ENCODE measurements around the gene ADAM22. TPM values are rescaled to one million over a fixed set of nuclear protein-coding genes. Genes with fewer than 3 reads are reported as not detected.
"Not testable (repeated sequence)": the region's sequence is repeated elsewhere in the genome, so short reads cannot be mapped to it uniquely, and the experiment has no call there.

ADAM22 gene, protein sequence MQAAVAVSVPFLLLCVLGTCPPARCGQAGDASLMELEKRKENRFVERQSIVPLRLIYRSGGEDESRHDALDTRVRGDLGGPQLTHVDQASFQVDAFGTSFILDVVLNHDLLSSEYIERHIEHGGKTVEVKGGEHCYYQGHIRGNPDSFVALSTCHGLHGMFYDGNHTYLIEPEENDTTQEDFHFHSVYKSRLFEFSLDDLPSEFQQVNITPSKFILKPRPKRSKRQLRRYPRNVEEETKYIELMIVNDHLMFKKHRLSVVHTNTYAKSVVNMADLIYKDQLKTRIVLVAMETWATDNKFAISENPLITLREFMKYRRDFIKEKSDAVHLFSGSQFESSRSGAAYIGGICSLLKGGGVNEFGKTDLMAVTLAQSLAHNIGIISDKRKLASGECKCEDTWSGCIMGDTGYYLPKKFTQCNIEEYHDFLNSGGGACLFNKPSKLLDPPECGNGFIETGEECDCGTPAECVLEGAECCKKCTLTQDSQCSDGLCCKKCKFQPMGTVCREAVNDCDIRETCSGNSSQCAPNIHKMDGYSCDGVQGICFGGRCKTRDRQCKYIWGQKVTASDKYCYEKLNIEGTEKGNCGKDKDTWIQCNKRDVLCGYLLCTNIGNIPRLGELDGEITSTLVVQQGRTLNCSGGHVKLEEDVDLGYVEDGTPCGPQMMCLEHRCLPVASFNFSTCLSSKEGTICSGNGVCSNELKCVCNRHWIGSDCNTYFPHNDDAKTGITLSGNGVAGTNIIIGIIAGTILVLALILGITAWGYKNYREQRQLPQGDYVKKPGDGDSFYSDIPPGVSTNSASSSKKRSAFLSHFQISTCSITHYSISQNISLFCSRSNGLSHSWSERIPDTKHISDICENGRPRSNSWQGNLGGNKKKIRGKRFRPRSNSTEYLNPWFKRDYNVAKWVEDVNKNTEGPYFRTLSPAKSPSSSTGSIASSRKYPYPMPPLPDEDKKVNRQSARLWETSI
- 1 to 10 TPM; 1.1 to 1.8 (median 1.2) TPM for total RNA-seq

DNA sequence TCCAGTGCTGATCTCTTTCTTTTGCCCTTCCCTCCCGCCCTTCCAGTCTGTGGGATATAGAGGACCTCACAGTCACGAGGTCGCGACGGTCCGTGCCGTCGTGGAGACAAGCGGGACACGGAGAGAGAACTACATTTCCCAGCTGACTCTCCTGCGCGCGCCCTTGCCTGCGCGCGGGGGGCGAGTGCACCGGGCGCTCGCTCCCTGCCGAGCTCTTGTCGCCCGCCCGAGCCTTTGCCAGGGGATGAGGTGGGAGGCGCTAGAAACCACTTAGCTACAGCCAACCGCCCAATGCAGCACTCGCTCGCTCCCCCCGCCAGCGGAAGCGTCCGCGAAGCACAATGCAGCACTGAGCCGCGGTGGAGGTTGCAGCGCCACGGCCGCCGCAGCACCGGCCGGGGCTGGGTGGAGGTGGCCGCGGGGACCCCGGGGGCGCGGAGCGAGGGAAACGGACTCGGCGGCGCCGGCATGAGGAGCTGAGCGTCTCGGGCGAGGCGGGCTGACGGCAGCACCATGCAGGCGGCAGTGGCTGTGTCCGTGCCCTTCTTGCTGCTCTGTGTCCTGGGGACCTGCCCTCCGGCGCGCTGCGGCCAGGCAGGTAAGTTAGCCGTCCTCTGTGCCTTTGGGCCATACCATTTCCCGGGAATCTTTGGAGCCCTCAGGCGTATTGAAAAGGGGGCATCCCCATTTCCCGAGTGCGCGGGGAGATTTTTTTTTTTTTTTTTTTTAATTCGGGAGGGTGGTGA lies at the start of gene ADAM22:
ADAM22 (plus strand) TSS at position 299 of the 746 bp plus-strand sequence; CDS start at position 514, 215 bp downstream.
- Mint-ChIP-seq H3K4me1 (ENCODE audit: low read depth) (peaks cover 11% of the 10 kb centered on the region), H3K4me3 (peak within 1 kb of the TSS; percentile 90), H3K36me3 (ENCODE audit: insufficient read depth) (peaks cover 1% of the 10 kb centered on the region), H3K27me3 (ENCODE audit: low read depth) (peaks cover 9% of the 10 kb centered on the region), H3K9me3 (no peaks in the 10 kb centered on the region)
- peak; percentile 72 for DNase-seq
- ATAC-seq: peak; percentile 97

DNA sequence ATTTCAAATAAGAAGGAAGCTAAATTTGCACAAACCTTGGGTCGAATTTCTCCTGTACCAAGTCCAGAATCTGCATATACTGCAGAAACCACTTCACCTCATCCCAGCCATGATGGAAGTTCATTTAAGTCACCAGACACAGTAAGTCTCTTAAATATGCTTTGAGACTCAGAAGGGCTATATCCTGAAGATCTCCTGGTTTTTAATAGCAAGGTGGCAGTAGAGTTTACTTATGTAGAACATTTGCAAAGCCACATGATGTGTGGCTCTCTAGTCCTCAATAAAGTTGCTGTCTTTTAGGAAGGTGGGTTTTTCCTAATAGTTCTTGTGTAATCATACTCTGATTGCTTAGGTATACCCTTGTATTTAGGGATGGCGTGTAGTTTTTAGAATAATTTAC lies 49.0 kb upstream of the ADAM22 start:
- Mint-ChIP-seq H3K4me1 (ENCODE audit: low read depth) (peaks cover 9% of the 10 kb centered on the region), H3K27me3 (ENCODE audit: low read depth) (no peaks in the 10 kb centered on the region), H3K9me3 (no peaks in the 10 kb centered on the region), H3K4me3 (no peak overlapping the region), H3K36me3 (ENCODE audit: insufficient read depth) (peaks cover 39% of the 10 kb centered on the region)
- no peak for DNase-seq
- ATAC-seq: no peak

DNA sequence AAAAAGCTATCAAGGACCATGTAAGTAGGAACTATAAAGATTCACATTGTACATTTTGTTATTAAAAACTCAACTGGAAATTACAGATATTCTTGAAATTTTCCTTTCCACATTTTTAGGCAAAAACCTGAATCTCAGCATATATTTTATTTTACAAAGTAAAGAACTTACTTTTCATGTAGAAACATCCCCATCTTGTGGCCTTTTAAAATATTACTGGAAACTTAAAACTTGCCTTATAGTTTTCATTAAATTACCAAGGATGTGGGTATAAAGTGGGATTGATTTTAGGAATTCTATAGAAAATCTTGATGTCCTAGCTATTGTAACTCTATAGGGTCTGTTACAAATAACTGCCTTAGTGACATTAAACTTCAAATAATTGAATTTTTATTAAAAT lies 47.2 kb upstream of the ADAM22 start:
- Mint-ChIP-seq H3K4me3 (no peak overlapping the region), H3K9me3 (no peaks in the 10 kb centered on the region), H3K4me1 (ENCODE audit: low read depth) (peaks cover 4% of the 10 kb centered on the region), H3K27me3 (ENCODE audit: low read depth) (no peaks in the 10 kb centered on the region), H3K36me3 (ENCODE audit: insufficient read depth) (peaks cover 27% of the 10 kb centered on the region)
- DNase-seq: no peak
- ATAC-seq: no peak

DNA sequence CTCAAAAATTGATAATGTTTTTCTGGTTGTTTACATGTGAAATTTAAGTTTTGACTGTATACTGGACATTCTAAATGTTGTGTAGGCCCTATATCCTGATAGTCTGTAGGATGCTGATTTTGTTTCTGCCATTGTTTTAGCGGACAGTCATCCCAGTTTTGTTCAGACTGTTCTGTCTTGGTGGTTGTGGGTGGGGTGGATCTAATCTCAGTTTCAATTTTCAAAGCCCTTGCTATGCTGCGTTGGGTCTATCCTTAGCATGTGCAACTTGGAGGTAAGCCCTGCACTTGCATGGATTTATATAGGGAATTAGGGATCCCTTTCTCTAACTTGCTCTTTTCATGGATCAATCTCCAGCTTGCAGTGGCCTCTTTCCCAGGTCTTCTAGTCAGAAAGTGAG lies 38.7 kb upstream of the ADAM22 start:
- Mint-ChIP-seq H3K27me3 (ENCODE audit: low read depth) (no peaks in the 10 kb centered on the region), H3K4me3 (no peak overlapping the region), H3K36me3 (ENCODE audit: insufficient read depth) (peaks cover 32% of the 10 kb centered on the region), H3K4me1 (ENCODE audit: low read depth) (peaks cover 2% of the 10 kb centered on the region), H3K9me3 (no peaks in the 10 kb centered on the region)
- DNase-seq (no peak), ATAC-seq (no peak)

DNA sequence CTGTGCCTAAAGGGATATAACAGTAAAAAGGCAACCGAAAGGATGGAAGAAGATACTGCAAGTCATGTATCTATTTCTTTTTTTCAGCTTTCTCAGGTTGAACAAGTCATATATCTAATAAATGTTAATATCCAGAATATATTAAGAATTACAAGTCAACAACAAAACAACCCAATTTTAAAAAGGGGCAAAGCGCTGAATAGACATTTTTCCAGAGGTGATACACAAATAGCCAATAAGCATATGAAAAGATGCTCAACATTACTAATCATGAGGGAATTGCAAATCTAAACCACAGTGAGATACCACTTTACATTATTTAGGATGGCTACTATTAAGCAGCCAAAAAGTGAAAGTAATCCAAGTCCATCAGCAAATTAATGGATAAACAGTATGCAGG lies 34.8 kb upstream of the ADAM22 start:
- DNase-seq: no peak
- Mint-ChIP-seq H3K9me3 (no peaks in the 10 kb centered on the region), H3K4me1 (ENCODE audit: low read depth) (peaks cover 4% of the 10 kb centered on the region), H3K4me3 (no peak overlapping the region), H3K36me3 (ENCODE audit: insufficient read depth) (peaks cover 40% of the 10 kb centered on the region), H3K27me3 (ENCODE audit: low read depth) (no peaks in the 10 kb centered on the region)
- no peak for ATAC-seq

DNA sequence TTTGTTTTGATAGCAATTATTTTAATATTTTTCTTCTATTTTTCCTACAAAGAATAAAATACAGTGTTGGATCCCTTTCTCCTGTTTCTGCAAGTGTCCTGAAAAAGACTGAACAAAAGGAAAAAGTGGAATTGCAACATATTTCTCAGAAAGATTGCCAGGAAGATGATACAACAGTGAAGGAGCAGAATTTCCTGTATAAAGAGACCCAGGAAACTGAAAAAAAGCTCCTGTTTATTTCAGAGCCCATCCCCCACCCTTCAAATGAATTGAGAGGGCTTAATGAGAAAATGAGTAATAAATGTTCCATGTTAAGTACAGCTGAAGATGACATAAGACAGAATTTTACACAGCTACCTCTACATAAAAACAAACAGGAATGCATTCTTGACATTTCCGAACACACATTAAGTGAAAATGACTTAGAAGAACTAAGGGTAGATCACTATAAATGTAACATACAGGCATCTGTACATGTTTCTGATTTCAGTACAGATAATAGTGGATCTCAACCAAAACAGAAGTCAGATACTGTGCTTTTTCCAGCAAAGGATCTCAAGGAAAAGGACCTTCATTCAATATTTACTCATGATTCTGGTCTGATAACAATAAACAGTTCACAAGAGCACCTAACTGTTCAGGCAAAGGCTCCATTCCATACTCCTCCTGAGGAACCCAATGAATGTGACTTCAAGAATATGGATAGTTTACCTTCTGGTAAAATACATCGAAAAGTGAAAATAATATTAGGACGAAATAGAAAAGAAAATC lies 26.7 kb upstream of the ADAM22 start:
- not testable (repeated sequence) for H3K9me3 Mint-ChIP-seq; H3K27me3 Mint-ChIP-seq (ENCODE audit: low read depth); DNase-seq; ATAC-seq; H3K4me3 Mint-ChIP-seq; H3K4me1 Mint-ChIP-seq (ENCODE audit: low read depth)
- H3K36me3 Mint-ChIP-seq (ENCODE audit: insufficient read depth): peaks cover 17% of the 10 kb centered on the region

DNA sequence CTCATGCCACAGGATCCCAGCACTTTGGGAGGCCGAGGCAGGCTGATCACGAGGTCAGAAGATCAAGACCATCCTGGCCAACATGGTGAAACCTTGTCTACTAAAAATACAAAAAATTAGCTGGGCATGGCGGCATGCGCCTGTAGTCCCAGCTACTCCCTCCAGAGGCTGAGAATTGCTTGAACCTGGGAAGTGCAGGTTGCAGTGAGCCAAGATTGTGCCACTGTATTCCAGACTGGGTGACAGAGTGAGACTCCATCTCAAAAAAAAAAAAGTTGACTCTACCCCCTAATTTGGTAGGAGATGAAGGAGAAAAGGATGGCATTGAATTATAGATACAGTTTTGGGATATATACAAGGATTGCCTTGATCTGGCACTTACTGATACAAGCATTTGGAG lies 25.2 kb upstream of the ADAM22 start:
- not testable (repeated sequence) for DNase-seq; H3K27me3 Mint-ChIP-seq (ENCODE audit: low read depth); H3K4me3 Mint-ChIP-seq; H3K4me1 Mint-ChIP-seq (ENCODE audit: low read depth); ATAC-seq; H3K9me3 Mint-ChIP-seq
- H3K36me3 Mint-ChIP-seq (ENCODE audit: insufficient read depth): peaks cover 15% of the 10 kb centered on the region

DNA sequence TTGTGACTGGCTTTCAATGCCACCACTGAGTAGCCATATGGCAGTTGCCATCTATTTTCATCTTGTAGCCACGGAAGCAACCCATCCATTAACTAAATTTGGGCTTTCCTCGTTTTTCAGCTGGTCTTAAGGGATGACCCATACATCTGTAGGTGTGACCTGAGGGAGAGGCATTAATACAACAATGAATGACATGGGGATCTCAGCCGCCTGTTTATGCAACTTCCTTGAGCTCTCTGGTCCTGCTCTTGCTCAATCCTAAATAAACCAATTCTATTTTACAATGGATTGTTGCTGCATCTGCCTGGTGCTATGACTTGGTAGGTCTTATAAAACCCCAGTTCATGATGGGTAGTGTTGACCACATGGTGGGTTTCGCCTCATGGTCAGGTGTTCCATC lies 21.9 kb upstream of the ADAM22 start:
- ATAC-seq (no peak), DNase-seq (no peak)
- H3K9me3 Mint-ChIP-seq: no peaks in the 10 kb centered on the region
- peaks cover 3% of the 10 kb centered on the region for H3K4me1 Mint-ChIP-seq (ENCODE audit: low read depth)
- H3K27me3 Mint-ChIP-seq (ENCODE audit: low read depth): no peaks in the 10 kb centered on the region
- peaks cover 8% of the 10 kb centered on the region for H3K36me3 Mint-ChIP-seq (ENCODE audit: insufficient read depth)
- no peak overlapping the region for H3K4me3 Mint-ChIP-seq

DNA sequence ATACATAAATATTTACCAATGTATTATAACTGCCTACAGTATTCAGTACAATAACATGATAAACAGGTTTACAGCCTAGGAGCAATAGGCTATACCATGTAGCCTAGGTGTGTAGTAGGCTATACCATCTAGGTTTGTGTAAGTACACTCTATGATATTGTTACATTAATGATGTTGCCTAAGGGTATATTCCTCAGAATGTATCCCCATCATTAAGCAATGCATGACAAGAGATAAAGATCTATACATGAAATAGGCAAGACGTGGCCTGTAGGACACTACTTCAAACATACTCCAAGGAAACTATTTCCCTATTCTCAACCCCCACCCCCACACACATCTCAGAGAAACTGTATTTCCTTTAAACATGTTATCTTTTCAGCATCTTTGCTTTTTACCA lies 15.3 kb upstream of the ADAM22 start:
- no peak overlapping the region for H3K4me3 Mint-ChIP-seq
- ATAC-seq: no peak

DNA sequence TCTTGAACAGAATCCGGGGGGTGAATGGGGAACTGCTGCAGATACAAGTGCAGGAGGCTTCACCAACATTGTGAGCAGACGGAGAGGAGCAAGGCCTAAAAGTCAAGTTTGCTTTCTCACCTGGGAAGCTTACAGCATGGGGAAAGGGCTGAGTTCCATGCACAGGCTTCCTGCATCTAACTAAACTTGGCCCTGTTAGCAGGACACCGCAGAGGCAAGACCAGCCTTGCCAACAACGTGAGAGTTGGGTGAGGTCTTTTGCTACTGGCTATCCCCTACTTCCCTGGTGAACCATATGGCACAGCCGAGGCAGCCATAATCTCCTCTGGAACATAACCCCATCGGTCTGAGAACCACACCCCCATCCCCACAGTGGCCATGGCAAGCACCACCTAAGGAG lies 14.2 kb upstream of the ADAM22 start:
- DNase-seq (no peak), ATAC-seq (no peak)
- Mint-ChIP-seq H3K27me3 (ENCODE audit: low read depth) (peaks cover 19% of the 10 kb centered on the region), H3K36me3 (ENCODE audit: insufficient read depth) (no peaks in the 10 kb centered on the region), H3K9me3 (no peaks in the 10 kb centered on the region), H3K4me3 (no peak overlapping the region), H3K4me1 (ENCODE audit: low read depth) (no peaks in the 10 kb centered on the region)

More for the DNA sequence above, 15.3 kb upstream of the ADAM22 start:
- Mint-ChIP-seq H3K36me3 (ENCODE audit: insufficient read depth) (no peaks in the 10 kb centered on the region), H3K9me3 (no peaks in the 10 kb centered on the region), H3K4me1 (ENCODE audit: low read depth) (no peaks in the 10 kb centered on the region), H3K27me3 (ENCODE audit: low read depth) (peaks cover 19% of the 10 kb centered on the region)
- DNase-seq: no peak

DNA sequence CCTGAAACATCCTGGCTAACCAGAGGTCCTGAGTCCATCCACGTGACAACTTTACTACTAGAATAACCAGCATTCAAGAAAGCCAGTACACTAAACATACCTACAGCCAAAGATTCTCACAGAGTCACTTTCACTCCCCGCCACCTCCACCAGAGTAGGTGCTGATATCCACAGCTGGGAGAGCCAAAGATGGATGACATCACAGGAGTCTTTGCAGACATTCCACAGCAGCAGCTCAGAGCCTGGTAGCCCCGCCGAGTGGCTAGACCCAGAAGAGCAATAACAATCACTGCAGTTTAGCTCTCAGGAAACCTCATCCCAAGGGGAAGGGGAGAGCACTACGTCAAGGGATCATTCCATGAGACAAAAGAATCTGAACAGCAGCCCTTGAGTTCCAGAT lies 13.5 kb upstream of the ADAM22 start:
- Mint-ChIP-seq H3K9me3 (no peaks in the 10 kb centered on the region), H3K4me1 (ENCODE audit: low read depth) (no peaks in the 10 kb centered on the region)

DNA sequence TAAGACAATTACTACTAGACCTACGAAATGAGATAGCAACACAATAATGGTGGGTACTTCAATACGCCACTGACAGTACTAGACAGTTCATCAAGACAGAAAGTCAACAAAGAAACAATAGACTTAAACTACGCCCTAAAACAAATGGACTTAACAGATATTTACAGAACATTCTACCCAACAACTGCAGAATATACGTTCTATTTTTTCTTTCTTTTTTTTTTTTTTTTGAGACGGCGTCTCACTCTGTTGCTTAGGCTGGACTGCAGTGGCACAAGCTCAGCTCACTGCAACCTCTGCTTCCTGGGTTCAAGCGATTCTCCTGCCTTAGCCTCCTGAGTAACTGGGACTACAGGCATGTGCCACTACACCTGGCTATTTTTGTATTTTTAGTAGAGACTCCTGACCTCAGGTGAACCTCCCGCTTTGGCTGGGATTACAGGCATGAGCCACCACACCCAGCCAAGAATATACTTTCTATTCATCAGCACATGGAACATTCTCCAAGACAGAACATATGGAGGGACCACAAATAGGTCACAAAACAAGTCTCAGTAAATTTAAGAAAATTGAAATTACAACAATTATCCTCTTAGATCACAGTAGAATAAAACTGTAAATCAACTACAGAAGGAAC lies 11.2 kb upstream of the ADAM22 start:
- H3K4me1 Mint-ChIP-seq (ENCODE audit: low read depth); ATAC-seq; H3K9me3 Mint-ChIP-seq; DNase-seq; H3K4me3 Mint-ChIP-seq; H3K36me3 Mint-ChIP-seq (ENCODE audit: insufficient read depth): not testable (repeated sequence)
- H3K27me3 Mint-ChIP-seq (ENCODE audit: low read depth): peaks cover 19% of the 10 kb centered on the region

More for the DNA sequence above, 13.5 kb upstream of the ADAM22 start:
- Mint-ChIP-seq H3K4me3 (no peak overlapping the region), H3K27me3 (ENCODE audit: low read depth) (peaks cover 19% of the 10 kb centered on the region), H3K36me3 (ENCODE audit: insufficient read depth) (no peaks in the 10 kb centered on the region)
- no peak for DNase-seq
- ATAC-seq: no peak

Measured in activated T-cell treated with anti-CD3 and anti-CD28 coated beads, Interleukin-2, amount 50 U/mL, for 4 hours (primary cell).